ENCODE data around the gene MARCHF11. TPM values are rescaled to one million over a fixed set of nuclear protein-coding genes. Genes with fewer than 3 reads are reported as not detected.

MARCHF11 gene
- total RNA-seq, 1 donor from 2014 or later, result 1.1 TPM

- H3K4me3 Mint-ChIP-seq, result peak overlapping the region; percentile 76
- H3K36me3 Mint-ChIP-seq (ENCODE audit: low read depth), result no peaks in the 10 kb centered on the region
- H3K27me3 Mint-ChIP-seq (ENCODE audit: low read depth), result peaks cover 86% of the 10 kb centered on the region
- H3K27ac Mint-ChIP-seq (ENCODE audit: unreplicated experiment), result no peak overlapping the region
- DNase-seq (ENCODE audit: low read depth, low spot score), result peak; percentile 94
- TF ChIP-seq CTCF (conservative IDR thresholded peaks at IDR 0.05), result peak; percentile 20
- no peaks in the 10 kb centered on the region for H3K9me3 Mint-ChIP-seq
- H3K4me1 Mint-ChIP-seq, result peaks cover 10% of the 10 kb centered on the region
These were observed 732 bp downstream of the MARCHF11 start for GRCh38 chr5:16178745-16179372.

GRCh38 chr5:16169550-16169949 lies 10.0 kb downstream of the MARCHF11 start:
- Mint-ChIP-seq H3K4me3 (no peak overlapping the region), H3K27me3 (ENCODE audit: low read depth) (peaks cover 83% of the 10 kb centered on the region), H3K36me3 (ENCODE audit: low read depth) (no peaks in the 10 kb centered on the region), H3K4me1 (no peaks in the 10 kb centered on the region), H3K9me3 (no peaks in the 10 kb centered on the region), H3K27ac (ENCODE audit: unreplicated experiment) (no peak overlapping the region)
- no peak for TF ChIP-seq CTCF (conservative IDR thresholded peaks at IDR 0.05)
- DNase-seq (ENCODE audit: low read depth, low spot score), result no peak

- H3K27me3 Mint-ChIP-seq (ENCODE audit: low read depth), result peaks cover 66% of the 10 kb centered on the region
- no peaks in the 10 kb centered on the region for H3K36me3 Mint-ChIP-seq (ENCODE audit: low read depth)
- H3K27ac Mint-ChIP-seq (ENCODE audit: unreplicated experiment), result no peak overlapping the region
- H3K4me1 Mint-ChIP-seq, result no peaks in the 10 kb centered on the region
- DNase-seq (ENCODE audit: low read depth, low spot score), result peak; percentile 18
- no peaks in the 10 kb centered on the region for H3K9me3 Mint-ChIP-seq
- peak; percentile 86 for TF ChIP-seq CTCF (conservative IDR thresholded peaks at IDR 0.05)
- H3K4me3 Mint-ChIP-seq, result no peak overlapping the region
These were observed 18.9 kb downstream of the MARCHF11 start for GRCh38 chr5:16160706-16161105.

GRCh38 chr5:16159636-16160035 lies 20.0 kb downstream of the MARCHF11 start:
- H3K9me3 Mint-ChIP-seq, result no peaks in the 10 kb centered on the region
- no peak for TF ChIP-seq CTCF (conservative IDR thresholded peaks at IDR 0.05)
- no peaks in the 10 kb centered on the region for H3K4me1 Mint-ChIP-seq
- peaks cover 58% of the 10 kb centered on the region for H3K27me3 Mint-ChIP-seq (ENCODE audit: low read depth)
- no peak for DNase-seq (ENCODE audit: low read depth, low spot score)
- H3K27ac Mint-ChIP-seq (ENCODE audit: unreplicated experiment), result no peak overlapping the region
- no peaks in the 10 kb centered on the region for H3K36me3 Mint-ChIP-seq (ENCODE audit: low read depth)
- no peak overlapping the region for H3K4me3 Mint-ChIP-seq

DNA sequence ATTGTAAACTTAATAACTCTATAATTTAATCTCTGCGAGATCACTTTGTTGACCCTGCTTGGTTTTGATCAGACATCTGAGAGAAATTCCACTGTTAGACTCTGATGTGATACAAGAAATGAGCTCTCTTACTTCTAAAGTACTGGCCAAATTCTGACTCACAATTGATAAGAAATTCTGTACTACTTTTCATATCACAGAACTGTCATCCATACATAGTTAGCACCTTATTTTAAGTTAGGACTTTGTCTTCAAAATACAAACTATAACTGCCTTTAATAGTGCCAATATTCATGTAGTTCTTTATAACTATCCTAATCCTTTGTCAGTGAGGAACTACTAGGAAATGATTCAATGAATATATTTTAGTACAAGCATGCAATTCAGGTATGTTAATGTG lies 23.4 kb downstream of the MARCHF11 start:
- Mint-ChIP-seq H3K9me3 (no peaks in the 10 kb centered on the region), H3K27me3 (ENCODE audit: low read depth) (peaks cover 44% of the 10 kb centered on the region), H3K4me1 (no peaks in the 10 kb centered on the region), H3K4me3 (no peak overlapping the region), H3K36me3 (ENCODE audit: low read depth) (no peaks in the 10 kb centered on the region), H3K27ac (ENCODE audit: unreplicated experiment) (no peak overlapping the region)
- no peak for TF ChIP-seq CTCF (conservative IDR thresholded peaks at IDR 0.05)
- no peak for DNase-seq (ENCODE audit: low read depth, low spot score)

Measured in neural crest cell (in vitro differentiated cells).